Right ventricle myocardium superior (tissue), 1 donor: ENCODE results near the gene GADD45GIP1. TPM values are rescaled to one million over a fixed set of nuclear protein-coding genes. Genes with fewer than 3 reads are reported as not detected.
A peak's percentile ranks its signal among the peaks of the same experiment; 100 is the strongest.
"Not testable (repeated sequence)": the region's sequence is repeated elsewhere in the genome, so short reads cannot be mapped to it uniquely, and the experiment has no call there.

Experiments
- ATAC-seq: fragments of 200-7000 bp; cut with Tn5 transposase; one replicate; pipeline ENCODE4 v1.9.1; 2020; ENCODE audit warnings: mild to moderate bottlenecking; ENCODE audit not compliant: poor library complexity
- DNase-seq: peaks from one replicate; pipeline ENCODE4 v3.0.0-alpha.2; 2020
- intact Hi-C: fragments of 100-400 bp; cut with DNase I; formaldehyde crosslinking; loops from one replicate; pipeline ENCODE4 v1.11.2; 2022
- total RNA-seq: library from RNA; stranded (reverse); fragmentation: NEBNext Ultra II Directional; extraction: Animal tissue kit (Norgen Biotek cat#: 25700); gene quantifications from one replicate; pipeline ENCODE4 v1.2.1, GENCODE V29; 2021
- donor health status: DM: no; HTN: yes; CAD: no; lungs with severe emphysema.

The GADD45GIP1 gene
- total RNA-seq, 1 donor from 2014 or later = 31.1 TPM

GRCh38 chr19:12970070-12970820 is 13.2 kb upstream of the GADD45GIP1 start:
- ATAC-seq (no peak), DNase-seq (no peak)
- intact Hi-C loops = no loop called here

GRCh38 chr19:12969292-12969988 is 12.4 kb upstream of the GADD45GIP1 start, which contains the start of gene DAND5:
TSS of gene DAND5 (plus strand) at chr19:12969576. CDS start at chr19:12969661, 85 bp downstream.
- DNase-seq = peak; percentile 69
- ATAC-seq = peak; percentile 61
- intact Hi-C loops = no loop called here

GRCh38 chr19:12967907-12968306 is 10.9 kb upstream of the GADD45GIP1 start:
- intact Hi-C loops = no loop called here
- DNase-seq = no peak
- no peak for ATAC-seq

- intact Hi-C loops = no loop called here
- no peak for DNase-seq
- ATAC-seq = no peak
These were observed 8.8 kb upstream of the GADD45GIP1 start for GRCh38 chr19:12965812-12966135.

DNA sequence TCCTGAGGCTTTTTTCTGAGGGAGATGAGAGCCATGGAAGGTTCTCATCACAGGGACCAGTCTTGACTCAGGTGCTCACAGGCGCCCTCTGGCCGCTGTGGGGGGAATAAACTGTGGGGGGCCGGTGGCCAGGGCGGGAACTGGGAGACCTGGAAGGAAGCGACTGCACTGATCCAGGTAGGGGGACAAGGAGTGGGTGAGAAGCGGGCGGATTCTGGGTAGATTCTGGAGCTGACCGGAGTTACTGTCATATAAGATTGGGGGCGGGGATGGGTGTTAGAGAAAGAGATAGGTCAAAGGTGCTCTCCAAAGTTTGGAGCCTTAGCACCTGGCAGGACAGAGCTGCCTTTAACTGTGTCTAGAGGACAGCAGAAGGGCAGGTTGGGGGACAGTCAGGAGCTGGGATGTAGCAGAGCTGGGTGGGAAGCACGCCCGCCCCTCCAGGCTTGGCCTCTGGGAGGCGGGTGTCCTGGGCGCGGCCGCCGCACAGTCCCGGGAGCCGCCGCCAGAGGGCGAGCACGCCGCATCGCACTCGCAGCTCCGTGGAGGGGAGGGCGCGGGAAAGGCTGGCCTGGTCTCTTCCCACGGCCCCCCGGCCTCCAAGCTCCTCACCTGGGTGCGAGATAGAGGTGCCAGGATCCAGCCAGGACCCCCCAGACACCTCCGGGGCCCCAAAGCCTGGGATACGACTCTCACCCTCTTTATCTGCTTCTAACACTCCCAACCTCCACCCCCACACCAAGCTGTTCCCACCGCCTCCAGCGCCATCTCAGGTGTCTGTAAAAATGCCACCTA is 8.2 kb upstream of the GADD45GIP1 start:
- DNase-seq (peak; percentile 90), ATAC-seq (peak; percentile 95)
- intact Hi-C loops = no loop called here

DNA sequence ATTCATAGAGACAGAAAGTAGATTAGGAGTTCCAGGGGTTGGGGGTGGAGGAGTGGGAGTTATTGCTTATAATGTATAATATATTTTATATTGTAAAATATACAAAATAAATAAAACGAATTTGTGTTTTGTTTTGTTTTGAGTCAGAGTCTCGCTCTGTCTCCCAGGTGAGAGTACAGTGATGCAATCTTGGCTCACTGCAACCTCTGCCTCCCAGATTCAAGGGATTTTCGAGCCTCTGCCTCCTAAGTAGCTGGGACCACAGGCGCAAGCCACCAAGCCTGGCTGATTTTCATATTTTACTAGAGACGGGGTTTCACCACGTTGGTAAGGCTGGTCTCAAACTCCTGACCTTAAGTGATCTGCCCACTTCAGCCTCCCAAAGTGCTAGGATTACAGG is 2.5 kb upstream of the GADD45GIP1 start:
- intact Hi-C loops = no loop called here
- DNase-seq = no peak
- ATAC-seq = no peak

GRCh38 chr19:12957389-12957952 is 448 bp upstream of the GADD45GIP1 start:
- DNase-seq, intact Hi-C loops: not testable (repeated sequence)
- ATAC-seq = peak; percentile 13

DNA sequence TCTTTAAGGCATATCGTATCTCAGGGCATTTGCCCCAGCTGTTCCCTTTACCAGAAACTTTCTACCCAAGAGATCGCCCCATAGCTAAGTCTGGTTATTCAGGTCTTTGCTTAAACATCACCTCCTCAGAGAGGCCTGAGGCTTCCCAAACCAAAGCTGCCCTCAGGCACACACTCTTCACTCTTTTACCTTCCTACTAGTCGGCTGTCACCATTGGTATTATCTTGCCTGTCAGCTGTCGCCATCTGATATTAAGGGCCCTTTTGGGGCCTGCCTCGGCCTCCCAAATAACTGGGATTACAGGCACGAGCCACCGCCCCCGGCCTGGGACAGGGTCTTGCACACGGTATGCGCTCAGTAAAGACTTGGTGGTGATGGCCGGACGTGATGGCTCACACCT is 1.0 kb downstream of the GADD45GIP1 start:
- intact Hi-C loops = no loop called here
- no peak for DNase-seq
- ATAC-seq = no peak

DNA sequence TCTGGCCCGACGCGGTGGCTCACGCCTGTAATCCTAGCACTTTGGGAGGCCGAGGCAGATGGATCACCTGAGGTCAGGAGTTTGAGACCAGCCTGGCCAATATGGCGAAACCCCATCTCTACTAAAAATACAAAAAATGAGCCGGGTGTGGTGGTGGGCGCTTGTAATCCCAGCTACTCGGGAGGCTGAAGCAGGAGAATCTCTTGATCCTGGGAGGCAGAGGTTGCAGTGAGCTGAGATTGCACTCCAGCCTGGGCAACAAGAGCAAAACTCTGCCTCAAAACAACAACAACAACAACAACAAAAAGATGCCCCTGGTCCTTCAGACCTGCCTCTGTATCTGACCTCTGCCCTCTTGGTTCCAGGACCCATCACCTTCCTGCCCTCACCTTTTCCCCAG is 1.4 kb downstream of the GADD45GIP1 start:
- ATAC-seq, DNase-seq, intact Hi-C loops: not testable (repeated sequence)

GRCh38 chr19:12954612-12954962 is 2.4 kb downstream of the GADD45GIP1 start:
- ATAC-seq = no peak
- intact Hi-C loops = no loop called here
- DNase-seq = no peak

DNA sequence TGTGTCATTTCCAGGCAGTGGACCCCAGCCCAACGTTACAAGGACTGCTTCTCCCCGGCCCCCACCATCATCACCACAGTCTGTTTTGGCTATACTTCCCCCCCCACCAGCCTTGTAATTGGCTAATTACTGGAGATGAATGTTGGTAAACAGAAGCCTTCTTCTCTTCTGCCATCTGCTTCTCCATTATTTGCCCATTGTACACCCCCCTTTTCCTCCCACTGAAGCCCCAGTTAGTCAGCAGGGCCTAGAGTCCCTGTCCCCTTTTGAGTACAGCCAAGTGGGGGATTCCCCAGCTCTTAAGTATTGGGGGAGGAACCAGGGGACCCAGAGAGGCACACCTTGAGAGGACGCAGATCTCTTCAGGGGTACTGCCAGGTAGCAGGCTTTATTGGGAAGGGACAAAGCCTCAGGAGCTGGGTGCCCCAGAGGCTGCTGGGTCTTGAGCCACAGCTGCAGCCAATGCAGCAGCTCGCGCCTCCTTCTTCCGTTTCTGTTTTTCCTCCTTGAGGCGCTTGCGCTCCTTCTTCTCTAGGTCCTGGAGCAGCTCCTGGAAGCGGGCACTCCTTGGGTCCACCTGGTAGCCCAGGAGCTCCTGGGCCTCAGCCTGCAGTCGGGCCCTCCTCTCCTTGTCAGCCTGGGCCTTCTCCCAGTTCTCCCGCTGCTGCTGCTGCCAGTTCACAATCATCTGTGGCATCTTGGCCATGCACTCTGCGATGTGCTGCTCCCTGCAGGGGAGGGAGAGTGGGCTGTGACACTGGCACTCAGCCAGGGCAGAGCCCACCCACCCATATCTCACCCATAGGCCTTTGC is 3.0 kb downstream of the GADD45GIP1 start:
- ATAC-seq (no peak), DNase-seq (no peak)
- intact Hi-C loops = no loop called here

- ATAC-seq (no peak), DNase-seq (no peak)
- intact Hi-C loops = no loop called here
These were observed 3.8 kb downstream of the GADD45GIP1 start for GRCh38 chr19:12953138-12953798.

GRCh38 chr19:12952488-12953137 is 4.4 kb downstream of the GADD45GIP1 start:
- intact Hi-C loops = no loop called here
- no peak for ATAC-seq
- DNase-seq = no peak

- intact Hi-C loops, DNase-seq, ATAC-seq: not testable (repeated sequence)
These were observed 5.0 kb downstream of the GADD45GIP1 start for GRCh38 chr19:12952050-12952449.

GRCh38 chr19:12949363-12950283 is 7.4 kb downstream of the GADD45GIP1 start:
- intact Hi-C loops = no loop called here
- DNase-seq = no peak
- no peak for ATAC-seq

GRCh38 chr19:12948612-12949362 is 8.2 kb downstream of the GADD45GIP1 start:
- intact Hi-C loops = no loop called here
- DNase-seq (no peak), ATAC-seq (no peak)
